CD14-positive monocyte (primary cell): ENCODE measurements around the gene RIMBP2. TPM values are rescaled to one million over a fixed set of nuclear protein-coding genes. Genes with fewer than 3 reads are reported as not detected.

Experiments
- DNase-seq, 3 donors: peaks; one replicate each; pipeline ENCODE4 v3.0.0-alpha.2; 2011 to 2022
- H2AFZ ChIP-seq: 2 replicates; pipeline ENCODE4 v1.6.0; 2012; ENCODE audit warnings: mild to moderate bottlenecking, low read depth, low read length, inconsistent platforms; ENCODE audit not compliant: insufficient read depth, poor library complexity, severe bottlenecking
- H3K27ac ChIP-seq, 2 donors: 1 replicate in 1 of 2; 2 replicates in 1 of 2; pipeline ENCODE4 v1.5.1; 2012 to 2013; ENCODE audit warnings: low read length in 2 of 2, control low read depth in 1 of 2, inconsistent platforms in 1 of 2, low read depth in 1 of 2, mild to moderate bottlenecking in 1 of 2
- H3K27me3 ChIP-seq, 2 donors: one replicate each; pipeline versions ENCODE4 v1.6.0 to v1.6.1; 2011 to 2013; ENCODE audit warnings: low read length in 2 of 2; ENCODE audit not compliant: control insufficient read depth in 2 of 2, insufficient read depth in 2 of 2
- H3K36me3 ChIP-seq, 2 donors: replicated peaks in 1 of 2; 1 replicate in 1 of 2; 2 replicates in 1 of 2; pipeline versions ENCODE4 v1.5.1 to v1.6.1; 2012 to 2013; ENCODE audit warnings: low read length in 2 of 2, control low read depth in 1 of 2, inconsistent platforms in 1 of 2, mild to moderate bottlenecking in 1 of 2; ENCODE audit not compliant: insufficient read depth in 2 of 2, control insufficient read depth in 1 of 2
- H3K4me1 ChIP-seq, 2 donors: 1 replicate in 1 of 2; 2 replicates in 1 of 2; pipeline versions ENCODE4 v1.5.1 to v1.6.1; 2012 to 2013; ENCODE audit warnings: low read length in 2 of 2, control low read depth in 1 of 2, inconsistent platforms in 1 of 2, mild to moderate bottlenecking in 1 of 2, moderate library complexity in 1 of 2; ENCODE audit not compliant: insufficient read depth in 2 of 2, control insufficient read depth in 1 of 2
- H3K4me2 ChIP-seq: replicated peaks from 2 replicates; pipeline ENCODE3; 2012; ENCODE audit warnings: low read length, moderate library complexity, mild to moderate bottlenecking; ENCODE audit not compliant: poor library complexity, severe bottlenecking; ENCODE audit errors: extremely low read depth
- H3K4me3 ChIP-seq, 3 experiments: fragments of 200-600 bp in 1 of 3; sonication (generic) in 1 of 3; replicated peaks in 1 of 3; 1 replicate in 2 of 3; 2 replicates in 1 of 3; pipeline ENCODE4 v1.5.1; 2011 to 2013; ENCODE audit warnings: low read length in 3 of 3, mild to moderate bottlenecking in 3 of 3, control low read depth in 2 of 3, low read depth in 2 of 3, inconsistent platforms in 1 of 3, moderate library complexity in 1 of 3
- H3K79me2 ChIP-seq: 2 replicates; pipeline ENCODE4 v1.6.0; 2012; ENCODE audit warnings: mild to moderate bottlenecking, control low read depth, inconsistent platforms, low read length, moderate library complexity; ENCODE audit not compliant: insufficient read depth
- H3K9ac ChIP-seq: 2 replicates; pipeline ENCODE4 v1.6.0; 2017; ENCODE audit warnings: low read length, mild to moderate bottlenecking; ENCODE audit not compliant: insufficient read depth, poor library complexity, severe bottlenecking
- H3K9me3 ChIP-seq, 2 donors: replicated peaks in 1 of 2; 1 replicate in 1 of 2; 2 replicates in 1 of 2; pipeline versions ENCODE4 v1.5.1 to v1.6.1; 2012 to 2013; ENCODE audit warnings: low read length in 2 of 2, control low read depth in 1 of 2; ENCODE audit not compliant: control insufficient read depth in 1 of 2, insufficient read depth in 1 of 2
- H4K20me1 ChIP-seq: 2 replicates; pipeline ENCODE4 v1.6.0; 2012; ENCODE audit warnings: mild to moderate bottlenecking, low read length, control low read depth, moderate library complexity; ENCODE audit not compliant: insufficient read depth
- H3K27ac Mint-ChIP-seq, 7 donors: one replicate each; pipeline ENCODE4 v1.8.0; 2020; ENCODE audit warnings: mild to moderate bottlenecking in 7 of 7, mixed read lengths in 7 of 7, moderate library complexity in 6 of 7, inconsistent platforms in 2 of 7
- H3K27me3 Mint-ChIP-seq, 3 donors: one replicate each; pipeline ENCODE4 v1.8.0; 2021 to 2022; ENCODE audit warnings: low read depth in 3 of 3, mild to moderate bottlenecking in 3 of 3, mixed read lengths in 3 of 3, moderate library complexity in 3 of 3, inconsistent platforms in 1 of 3
- H3K36me3 Mint-ChIP-seq, 2 donors: one replicate each; pipeline ENCODE4 v1.8.0; 2020; ENCODE audit warnings: mixed read lengths in 2 of 2, inconsistent platforms in 1 of 2, mild to moderate bottlenecking in 1 of 2
- H3K4me1 Mint-ChIP-seq: one replicate; pipeline ENCODE4 v1.8.0; 2020; ENCODE audit warnings: mild to moderate bottlenecking, mixed read lengths
- H3K4me3 Mint-ChIP-seq, 2 donors: one replicate each; pipeline ENCODE4 v1.8.0; 2020; ENCODE audit warnings: mild to moderate bottlenecking in 2 of 2, mixed read lengths in 2 of 2, moderate library complexity in 1 of 2
- H3K9me3 Mint-ChIP-seq, 7 donors: one replicate each; pipeline ENCODE4 v1.8.0; 2020 to 2022; ENCODE audit warnings: mixed read lengths in 7 of 7, mild to moderate bottlenecking in 6 of 7, moderate library complexity in 6 of 7, inconsistent platforms in 2 of 7
- WGBS: methylation state at CpG from one replicate; pipeline ENCODE4 v1.1.5; 2013; ENCODE audit warnings: missing lambda C conversion rate; ENCODE audit not compliant: insufficient coverage; 5-methylcytosine and 5-hydroxymethylcytosine counted together
- intact Hi-C, 2 donors: fragments of 100-400 bp; cut with micrococcal nuclease; formaldehyde crosslinking; loops; one replicate each; pipeline versions ENCODE4 v1.15.0 to v1.15.1; 2023
- polyA plus RNA-seq, 3 donors: library from polyadenylated mRNA; depleted of rRNA in 1 of 3; unstranded in 2 of 3; stranded (reverse) in 1 of 3; fragments of 300-500 nt in 2 of 3; fragments of >200 nt in 1 of 3; fragmentation: Illumina TruSeq in 2 of 3; gene quantifications; 1 replicate in 2 of 3; 2 replicates in 1 of 3; pipeline ENCODE4 v1.2.3, GENCODE V29; 2012 to 2021
- TF ChIP-seq, protein P1 (sequence below): fragments of 200-600 bp; IDR thresholded peaks from one replicate; pipeline ENCODE4 v1.8.0; 2022; ENCODE audit warnings: antibody characterized with exemption, mild to moderate bottlenecking

The RIMBP2 gene
- polyA plus RNA-seq, 3 donors, result not detected

DNA sequence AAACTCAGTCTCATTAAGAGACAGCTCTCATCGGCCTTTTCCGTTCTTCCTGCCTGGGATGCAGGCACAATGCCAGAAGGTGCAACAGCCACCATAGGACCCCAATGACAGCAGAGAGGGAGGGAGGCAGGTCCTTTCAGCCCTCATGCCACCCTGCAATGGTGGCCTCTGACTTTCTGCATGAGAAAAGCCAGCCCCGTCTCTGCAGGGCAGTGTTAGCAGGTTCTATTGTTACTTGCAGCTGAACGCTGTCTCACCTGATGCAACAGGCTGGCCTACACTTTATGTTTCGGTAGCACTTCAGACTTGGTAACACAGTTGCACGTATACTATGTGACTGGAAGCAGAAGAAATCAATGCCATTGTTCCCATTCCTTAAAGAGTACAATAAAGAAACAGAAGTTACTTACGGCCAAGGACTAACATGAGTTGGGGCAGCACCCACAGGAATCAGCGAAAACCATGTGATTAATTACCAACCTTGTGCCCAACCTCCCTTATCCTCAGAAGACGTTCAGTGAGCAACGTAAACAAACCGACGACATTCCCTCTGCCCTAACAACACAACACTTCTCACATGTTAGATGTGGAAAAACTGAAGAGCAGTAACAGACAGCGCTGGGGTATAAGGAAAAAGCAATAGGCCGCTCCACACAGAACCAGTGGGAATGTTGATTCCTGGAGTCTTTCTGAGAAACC is 102.1 kb downstream of the RIMBP2 start:
- no peaks in the 10 kb centered on the region for H4K20me1 ChIP-seq
- WGBS, result 93% methylated on average over 5 of the region's 14 CpGs
- no peak for DNase-seq
- intact Hi-C loops, result no loop called here
- no peak overlapping the region for H3K27ac ChIP-seq
- no peaks in the 10 kb centered on the region for H3K36me3 Mint-ChIP-seq
- TF ChIP-seq, protein P1, sequence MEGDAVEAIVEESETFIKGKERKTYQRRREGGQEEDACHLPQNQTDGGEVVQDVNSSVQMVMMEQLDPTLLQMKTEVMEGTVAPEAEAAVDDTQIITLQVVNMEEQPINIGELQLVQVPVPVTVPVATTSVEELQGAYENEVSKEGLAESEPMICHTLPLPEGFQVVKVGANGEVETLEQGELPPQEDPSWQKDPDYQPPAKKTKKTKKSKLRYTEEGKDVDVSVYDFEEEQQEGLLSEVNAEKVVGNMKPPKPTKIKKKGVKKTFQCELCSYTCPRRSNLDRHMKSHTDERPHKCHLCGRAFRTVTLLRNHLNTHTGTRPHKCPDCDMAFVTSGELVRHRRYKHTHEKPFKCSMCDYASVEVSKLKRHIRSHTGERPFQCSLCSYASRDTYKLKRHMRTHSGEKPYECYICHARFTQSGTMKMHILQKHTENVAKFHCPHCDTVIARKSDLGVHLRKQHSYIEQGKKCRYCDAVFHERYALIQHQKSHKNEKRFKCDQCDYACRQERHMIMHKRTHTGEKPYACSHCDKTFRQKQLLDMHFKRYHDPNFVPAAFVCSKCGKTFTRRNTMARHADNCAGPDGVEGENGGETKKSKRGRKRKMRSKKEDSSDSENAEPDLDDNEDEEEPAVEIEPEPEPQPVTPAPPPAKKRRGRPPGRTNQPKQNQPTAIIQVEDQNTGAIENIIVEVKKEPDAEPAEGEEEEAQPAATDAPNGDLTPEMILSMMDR, result no peak
- no peaks in the 10 kb centered on the region for H3K4me1 ChIP-seq
- H3K4me2 ChIP-seq, result no peak overlapping the region
- no peak overlapping the region for H2AFZ ChIP-seq
- H3K4me3 Mint-ChIP-seq, result no peak overlapping the region
- no peak overlapping the region for H3K9ac ChIP-seq
- no peak overlapping the region for H3K27ac Mint-ChIP-seq
- H3K9me3 ChIP-seq, result no peaks in the 10 kb centered on the region
- H3K36me3 ChIP-seq, result no peaks in the 10 kb centered on the region
- peaks cover 0 to under 1% (median 0%) of the 10 kb centered on the region in 3 donors for H3K27me3 Mint-ChIP-seq
- no peak overlapping the region for H3K4me3 ChIP-seq
- H3K9me3 Mint-ChIP-seq, result peaks cover 0 to 9% (median 0%) of the 10 kb centered on the region in 7 donors
- no peaks in the 10 kb centered on the region for H3K4me1 Mint-ChIP-seq
- H3K27me3 ChIP-seq, result no peaks in the 10 kb centered on the region
- no peaks in the 10 kb centered on the region for H3K79me2 ChIP-seq

DNA sequence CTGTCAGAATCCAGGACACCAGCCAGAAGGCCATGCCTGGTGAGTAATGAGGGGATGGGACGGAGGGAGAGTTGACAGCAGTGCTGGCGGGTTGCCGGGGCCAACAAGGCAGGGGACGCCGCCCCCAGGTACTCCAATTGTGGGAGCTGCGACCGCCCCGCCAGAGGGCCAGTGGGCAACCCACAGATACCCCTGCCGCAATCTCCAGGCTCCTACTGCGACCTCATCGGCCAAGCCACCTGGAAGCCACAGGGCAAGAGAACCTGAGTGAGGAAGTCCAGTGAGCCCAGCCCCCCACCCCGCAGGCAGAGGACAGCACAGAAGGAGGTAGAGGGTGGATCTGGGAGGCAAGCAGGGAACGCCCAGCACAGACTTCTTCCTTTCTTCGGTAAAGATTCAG is 103.0 kb downstream of the RIMBP2 start:
- Histone ChIP-seq H3K4me1 (no peaks in the 10 kb centered on the region), H3K27me3 (no peaks in the 10 kb centered on the region), H4K20me1 (no peaks in the 10 kb centered on the region), H3K4me2 (no peak overlapping the region), H3K36me3 (no peaks in the 10 kb centered on the region), H3K9ac (no peak overlapping the region), H3K9me3 (no peaks in the 10 kb centered on the region), H3K27ac (no peak overlapping the region), H3K79me2 (no peaks in the 10 kb centered on the region), H3K4me3 (no peak overlapping the region), H2AFZ (no peak overlapping the region)
- DNase-seq, result no peak
- Mint-ChIP-seq H3K27me3 (peaks cover 0 to 3% (median 2%) of the 10 kb centered on the region in 3 donors), H3K36me3 (no peaks in the 10 kb centered on the region), H3K9me3 (peaks cover 0 to 9% (median 0%) of the 10 kb centered on the region in 7 donors), H3K4me3 (no peak overlapping the region), H3K4me1 (no peaks in the 10 kb centered on the region), H3K27ac (peak overlapping the region in 1 of 7 donors; percentile 58)
- intact Hi-C loops, result no loop called here
- 95% methylated on average over 12 of the region's 14 CpGs for WGBS
- TF ChIP-seq, protein P1, result no peak
